Testis (tissue), 2 donors: ENCODE measurements around the gene MAMLD1.

Source experiments
- POLR2A ChIP-seq: fragments of 450-650 bp; IDR thresholded peaks from one replicate; pipeline ENCODE4 v1.6.1; 2017; ENCODE audit warnings: antibody characterized with exemption, mild to moderate bottlenecking, moderate library complexity
- TF ChIP-seq, protein P1 (sequence below), 3 experiments: fragments of 450-650 bp in 2 of 3; fragments of 200-600 bp in 1 of 3; sonication (generic) in 1 of 3; IDR thresholded peaks; one replicate each; pipeline ENCODE4 v1.5.1; 2016 to 2019; ENCODE audit warnings: antibody characterized with exemption in 3 of 3, mild to moderate bottlenecking in 2 of 3, moderate library complexity in 1 of 3

DNA sequence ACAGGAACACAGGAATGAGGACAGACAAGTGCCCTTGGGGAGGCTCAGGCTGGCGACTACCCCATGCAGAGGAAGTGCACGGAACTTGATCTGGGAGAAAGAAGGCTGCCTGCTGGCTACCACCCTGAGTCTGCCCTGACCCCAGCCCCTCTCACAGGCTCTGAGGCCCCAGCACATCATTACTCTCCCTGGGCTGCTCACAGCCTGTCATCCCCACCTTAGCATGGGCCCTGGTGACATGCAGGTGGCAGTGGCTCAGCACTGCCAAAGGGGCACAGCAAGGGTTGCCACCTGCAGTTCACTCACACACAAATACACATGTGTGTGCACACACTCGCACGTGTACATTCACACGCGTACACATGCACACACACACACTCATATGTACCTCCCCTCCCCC, 26.1 kb upstream of the MAMLD1 start:
- TF ChIP-seq, protein P1, sequence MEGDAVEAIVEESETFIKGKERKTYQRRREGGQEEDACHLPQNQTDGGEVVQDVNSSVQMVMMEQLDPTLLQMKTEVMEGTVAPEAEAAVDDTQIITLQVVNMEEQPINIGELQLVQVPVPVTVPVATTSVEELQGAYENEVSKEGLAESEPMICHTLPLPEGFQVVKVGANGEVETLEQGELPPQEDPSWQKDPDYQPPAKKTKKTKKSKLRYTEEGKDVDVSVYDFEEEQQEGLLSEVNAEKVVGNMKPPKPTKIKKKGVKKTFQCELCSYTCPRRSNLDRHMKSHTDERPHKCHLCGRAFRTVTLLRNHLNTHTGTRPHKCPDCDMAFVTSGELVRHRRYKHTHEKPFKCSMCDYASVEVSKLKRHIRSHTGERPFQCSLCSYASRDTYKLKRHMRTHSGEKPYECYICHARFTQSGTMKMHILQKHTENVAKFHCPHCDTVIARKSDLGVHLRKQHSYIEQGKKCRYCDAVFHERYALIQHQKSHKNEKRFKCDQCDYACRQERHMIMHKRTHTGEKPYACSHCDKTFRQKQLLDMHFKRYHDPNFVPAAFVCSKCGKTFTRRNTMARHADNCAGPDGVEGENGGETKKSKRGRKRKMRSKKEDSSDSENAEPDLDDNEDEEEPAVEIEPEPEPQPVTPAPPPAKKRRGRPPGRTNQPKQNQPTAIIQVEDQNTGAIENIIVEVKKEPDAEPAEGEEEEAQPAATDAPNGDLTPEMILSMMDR (IDR thresholded peaks at IDR 0.05), result no peak
- no peak for TF ChIP-seq POLR2A
